ENCODE measurements around the gene MBD6. TPM values are rescaled to one million over a fixed set of nuclear protein-coding genes. Genes with fewer than 3 reads are reported as not detected.
A peak's percentile ranks its signal among the peaks of the same experiment; 100 is the strongest.
"Not testable (repeated sequence)": the region's sequence is repeated elsewhere in the genome, so short reads cannot be mapped to it uniquely, and the experiment has no call there.

Gene MBD6
- polyA plus RNA-seq, 2 of the 4 experiments (the other 2 are of a cell fraction): 4.6 to 24.2 TPM

GRCh38 chr12:57516617-57517153, 5.9 kb upstream of the MBD6 start (continued):
- TF ChIP-seq RAD21 (conservative IDR thresholded peaks at IDR 0.05 in 1 of 2, IDR thresholded peaks at IDR 0.05 in 1 of 2): no peak
- no peak for TF ChIP-seq POLR2A (IDR thresholded peaks at IDR 0.05; ENCODE audit: low read length)

- WGBS (ENCODE audit: missing lambda C conversion rate): 21% methylated on average over 1 of the region's 1 CpG
- ChIA-PET CTCF (interaction anchor here (0.7 to 3.0 kb wide), 8 partner anchors 14 to 1327 kb away, joined by 3 to 15 read pairs (median 3); partner anchors contain the start of gene GLI1), POLR2A (interaction anchor here (0.5 kb wide), 1 partner anchor 92 kb away, joined by 7 read pairs; no protein-coding TSS in a partner anchor)
- no peaks in the 10 kb centered on the region for H3K9me3 ChIP-seq
- H3K4me3 ChIP-seq: no peak overlapping the region
- DNase-seq (ENCODE audit: low read depth in 1 of 2, low spot score in 1 of 2): peak in 1 of 2 experiments; percentile 51
- TF ChIP-seq JUNB (IDR thresholded peaks at IDR 0.05) (no peak), MAFK (IDR thresholded peaks at IDR 0.05; ENCODE audit: partially characterized antibody) (peak; percentile 2), ZSCAN20 (CRISPR knock-in tag; IDR thresholded peaks at IDR 0.05) (no peak), EHMT2 (IDR thresholded peaks at IDR 0.05; ENCODE audit: low read depth) (no peak), CEBPB (IDR thresholded peaks at IDR 0.05) (no peak), JUN (IDR thresholded peaks at IDR 0.05) (peak in 1 of 2 experiments; percentile 31; a peak in 1 of 5 replicates)
- ATAC-seq: no peak
- H3K4me2 ChIP-seq: peak overlapping the region; percentile 91
- H3K4me1 ChIP-seq: peaks cover 41% of the 10 kb centered on the region
- H3K27ac ChIP-seq: peak overlapping the region in 1 of 2 experiments; percentile 49; a peak in 3 of 6 replicates
- no peak for FAIRE-seq
These were observed 5.4 kb upstream of the MBD6 start for GRCh38 chr12:57517187-57517586.

- H3K4me3 ChIP-seq: peak overlapping the region; percentile 85; the same call in 1 of the 3 replicates
These were observed 4.9 kb upstream of the MBD6 start for GRCh38 chr12:57517718-57518117.

GRCh38 chr12:57518176-57518919, 4.3 kb upstream of the MBD6 start:
- no peak for FAIRE-seq
- H3K4me3 ChIP-seq: peak overlapping the region; percentile 85
- POLR2A ChIA-PET: no interaction called here
- H3K4me2 ChIP-seq: peak overlapping the region; percentile 91
- H3K4me1 ChIP-seq: peaks cover 42% of the 10 kb centered on the region
- DNase-seq (ENCODE audit: low read depth in 1 of 2, low spot score in 1 of 2): no peak
- no peaks in the 10 kb centered on the region for H3K9me3 ChIP-seq
- CTCF ChIA-PET: interaction anchor here (0.7 to 1.1 kb wide), 2 partner anchors 19 to 275 kb away, joined by 3 read pairs; no protein-coding TSS in a partner anchor
- no peak for TF ChIP-seq RFX5 (IDR thresholded peaks at IDR 0.05)
- no peak for TF ChIP-seq BHLHE40 (IDR thresholded peaks at IDR 0.05; ENCODE audit: low read depth, low read length)
- TF ChIP-seq REST (IDR thresholded peaks at IDR 0.05): no peak
- TF ChIP-seq RAD21 (conservative IDR thresholded peaks at IDR 0.05 in 1 of 2, IDR thresholded peaks at IDR 0.05 in 1 of 2): no peak
- TF ChIP-seq JUN (IDR thresholded peaks at IDR 0.05): 0 out of 5 replicates have a peak, but pooled peaks of 1 of the 2 experiments have one; percentile 16
- TF ChIP-seq TP53 (CRISPR knock-in tag; IDR thresholded peaks at IDR 0.05): no peak
- TF ChIP-seq HDAC2 (IDR thresholded peaks at IDR 0.05): no peak
- TF ChIP-seq EHF (CRISPR knock-in tag; IDR thresholded peaks at IDR 0.05): no peak
- TF ChIP-seq ATOH8 (CRISPR knock-in tag; IDR thresholded peaks at IDR 0.05; ENCODE audit: low read depth): no peak
- TF ChIP-seq EHMT2 (IDR thresholded peaks at IDR 0.05; ENCODE audit: low read depth): no peak
- TF ChIP-seq MAZ (IDR thresholded peaks at IDR 0.05; ENCODE audit: borderline replicate concordance, low read depth, low read length): no peak
- 0 out of 4 replicates have a peak, but pooled peaks of 1 of the 2 experiments have one; percentile 21 for TF ChIP-seq CEBPB (IDR thresholded peaks at IDR 0.05)
- TF ChIP-seq POLR2A (IDR thresholded peaks at IDR 0.05; ENCODE audit: low read length): no peak
- ATAC-seq: no peak
- peak overlapping the region in 1 of 2 experiments; percentile 95; a peak in 3 of 6 replicates for H3K27ac ChIP-seq
- 89% methylated on average over 8 of the region's 8 CpGs for WGBS (ENCODE audit: missing lambda C conversion rate)

More at GRCh38 chr12:57517718-57518117, 4.9 kb upstream of the MBD6 start:
- ATAC-seq; DNase-seq (ENCODE audit: low read depth in 1 of 2, low spot score in 1 of 2); H3K9me3 ChIP-seq; FAIRE-seq: not testable (repeated sequence)
- WGBS (ENCODE audit: missing lambda C conversion rate): 93% methylated on average over 10 of the region's 10 CpGs
- H3K27ac ChIP-seq: peak overlapping the region in 1 of 2 experiments; percentile 95; a peak in 2 of 6 replicates
- 0 out of 2 replicates have a peak, but pooled peaks have one; percentile 15 for TF ChIP-seq POLR2AphosphoS2 (conservative IDR thresholded peaks at IDR 0.05; ENCODE audit: low read length)
- CTCF ChIA-PET: interaction anchor here (0.7 to 1.9 kb wide), 5 partner anchors 13 to 274 kb away, joined by 3 to 4 read pairs (median 3); no protein-coding TSS in a partner anchor
- POLR2A ChIA-PET: interaction anchor here (0.5 kb wide), 1 partner anchor 92 kb away, joined by 7 read pairs; no protein-coding TSS in a partner anchor
- peaks cover 42% of the 10 kb centered on the region for H3K4me1 ChIP-seq
- peak overlapping the region; percentile 91 for H3K4me2 ChIP-seq

Measured in A549 (cell line).